Activated T-helper 2 cell treated with anti-CD3 and anti-CD28 coated beads, Interferon-gamma antibody, Interleukin-2, Interleukin-4, amounts not matched to agents 10 μg/mL and 5 μg/mL and 100 μg/mL, durations not matched to agents 14 hours and 24 hours and 36 hours (primary cell): ENCODE results near the gene FTSJ1. TPM values are rescaled to one million over a fixed set of nuclear protein-coding genes. Genes with fewer than 3 reads are reported as not detected.

Experiments used
- DNase-seq: peaks from one replicate; pipeline ENCODE4 v3.0.0; 2021; ENCODE audit warnings: low spot score
- H3K27ac Mint-ChIP-seq: one replicate; pipeline ENCODE4 v1.8.0; 2021; ENCODE audit warnings: mixed read lengths
- H3K27me3 Mint-ChIP-seq: one replicate; pipeline ENCODE4 v1.8.0; 2021; ENCODE audit warnings: low read depth, mixed read lengths
- H3K36me3 Mint-ChIP-seq: one replicate; pipeline ENCODE4 v1.8.0; 2021; ENCODE audit warnings: low read depth, mixed read lengths
- H3K4me1 Mint-ChIP-seq: one replicate; pipeline ENCODE4 v1.8.0; 2021; ENCODE audit warnings: low read depth, mixed read lengths
- H3K4me3 Mint-ChIP-seq: one replicate; pipeline ENCODE4 v1.8.0; 2021; ENCODE audit warnings: low read depth, mild to moderate bottlenecking, moderate library complexity, mixed read lengths
- H3K9me3 Mint-ChIP-seq: one replicate; pipeline ENCODE4 v1.8.0; 2021; ENCODE audit warnings: mixed read lengths
- intact Hi-C: fragments of 100-400 bp; cut with micrococcal nuclease; formaldehyde crosslinking; loops from one replicate; pipeline ENCODE4 v1.15.1; 2023
- total RNA-seq: library from RNA; stranded (reverse); gene quantifications from 2 replicates; pipeline ENCODE4 v1.2.3, GENCODE V29; 2022

Gene FTSJ1
- total RNA-seq, 1 donor from 2014 or later, result 89.8 TPM

- no peak for DNase-seq
- H3K27ac Mint-ChIP-seq, result no peak overlapping the region
- no peak overlapping the region for H3K4me3 Mint-ChIP-seq
These were observed 14.2 kb upstream of the FTSJ1 start for GRCh38 chrX:48461830-48462229.

GRCh38 chrX:48465336-48465933, 10.6 kb upstream of the FTSJ1 start:
- H3K27ac Mint-ChIP-seq, result peak overlapping the region; percentile 67
- H3K4me1 Mint-ChIP-seq, result peaks cover 32% of the 10 kb centered on the region
- intact Hi-C loops, result no loop called here
- no peak for DNase-seq
- H3K27me3 Mint-ChIP-seq, result no peaks in the 10 kb centered on the region
- peaks cover 64% of the 10 kb centered on the region for H3K36me3 Mint-ChIP-seq
- H3K4me3 Mint-ChIP-seq, result peak overlapping the region; percentile 43
- H3K9me3 Mint-ChIP-seq, result no peaks in the 10 kb centered on the region

More at GRCh38 chrX:48461830-48462229, 14.2 kb upstream of the FTSJ1 start:
- intact Hi-C loops, result no loop called here
- Mint-ChIP-seq H3K9me3 (no peaks in the 10 kb centered on the region), H3K27me3 (no peaks in the 10 kb centered on the region), H3K36me3 (peaks cover 69% of the 10 kb centered on the region), H3K4me1 (peaks cover 22% of the 10 kb centered on the region)

- H3K4me3 Mint-ChIP-seq, result peak overlapping the region; percentile 93
- H3K4me1 Mint-ChIP-seq, result peaks cover 32% of the 10 kb centered on the region
- no peak for DNase-seq
- intact Hi-C loops, result no loop called here
- peaks cover 54% of the 10 kb centered on the region for H3K36me3 Mint-ChIP-seq
- H3K27me3 Mint-ChIP-seq, result no peaks in the 10 kb centered on the region
- H3K9me3 Mint-ChIP-seq, result no peaks in the 10 kb centered on the region
- H3K27ac Mint-ChIP-seq, result peak overlapping the region; percentile 46
These were observed 9.3 kb upstream of the FTSJ1 start for GRCh38 chrX:48466696-48467095.

GRCh38 chrX:48467281-48467761, 8.7 kb upstream of the FTSJ1 start:
- Mint-ChIP-seq H3K27ac (peak overlapping the region; percentile 46), H3K9me3 (no peaks in the 10 kb centered on the region), H3K4me3 (peak overlapping the region; percentile 93), H3K36me3 (peaks cover 50% of the 10 kb centered on the region), H3K27me3 (no peaks in the 10 kb centered on the region), H3K4me1 (peaks cover 32% of the 10 kb centered on the region)
- no peak for DNase-seq
- intact Hi-C loops, result no loop called here

GRCh38 chrX:48468247-48468671, 7.7 kb upstream of the FTSJ1 start:
- no peak for DNase-seq
- Mint-ChIP-seq H3K36me3 (peaks cover 43% of the 10 kb centered on the region), H3K27ac (peak overlapping the region; percentile 93), H3K4me3 (peak overlapping the region; percentile 93), H3K4me1 (peaks cover 29% of the 10 kb centered on the region), H3K27me3 (no peaks in the 10 kb centered on the region), H3K9me3 (no peaks in the 10 kb centered on the region)
- intact Hi-C loops, result no loop called here

GRCh38 chrX:48468693-48469691, 7.0 kb upstream of the FTSJ1 start:
- Mint-ChIP-seq H3K4me3 (peak overlapping the region; percentile 93), H3K9me3 (no peaks in the 10 kb centered on the region), H3K27me3 (no peaks in the 10 kb centered on the region), H3K4me1 (peaks cover 28% of the 10 kb centered on the region), H3K27ac (peak overlapping the region; percentile 93), H3K36me3 (peaks cover 41% of the 10 kb centered on the region)
- intact Hi-C loops, result no loop called here
- DNase-seq, result peak; percentile 19

- H3K9me3 Mint-ChIP-seq, result no peaks in the 10 kb centered on the region
- peaks cover 31% of the 10 kb centered on the region for H3K36me3 Mint-ChIP-seq
- H3K27ac Mint-ChIP-seq, result peak within 1 kb of the TSS; percentile 93
- peak within 1 kb of the TSS; percentile 93 for H3K4me3 Mint-ChIP-seq
- DNase-seq, result no peak
- H3K27me3 Mint-ChIP-seq, result no peaks in the 10 kb centered on the region
- intact Hi-C loops, result no loop called here
- H3K4me1 Mint-ChIP-seq, result peaks cover 25% of the 10 kb centered on the region
These were observed 5.7 kb upstream of the FTSJ1 start, which contains the start of gene SLC38A5 for GRCh38 chrX:48470110-48470832. TSS of gene SLC38A5 (minus strand) at chrX:48470260. CDS start at chrX:48467924, 2,336 bp downstream.

GRCh38 chrX:48470833-48471118, 5.2 kb upstream of the FTSJ1 start:
- Mint-ChIP-seq H3K4me3 (no peak overlapping the region), H3K27me3 (no peaks in the 10 kb centered on the region), H3K36me3 (peaks cover 26% of the 10 kb centered on the region), H3K9me3 (no peaks in the 10 kb centered on the region), H3K27ac (no peak overlapping the region), H3K4me1 (peaks cover 22% of the 10 kb centered on the region)
- intact Hi-C loops, result no loop called here
- DNase-seq, result no peak

- DNase-seq, result no peak
- no peak overlapping the region for H3K27ac Mint-ChIP-seq
- peaks cover 21% of the 10 kb centered on the region for H3K36me3 Mint-ChIP-seq
- no peaks in the 10 kb centered on the region for H3K9me3 Mint-ChIP-seq
- H3K27me3 Mint-ChIP-seq, result no peaks in the 10 kb centered on the region
- intact Hi-C loops, result no loop called here
- peaks cover 22% of the 10 kb centered on the region for H3K4me1 Mint-ChIP-seq
- no peak overlapping the region for H3K4me3 Mint-ChIP-seq
These were observed 4.5 kb upstream of the FTSJ1 start for GRCh38 chrX:48471504-48471903.

- Mint-ChIP-seq H3K4me3 (no peak overlapping the region), H3K9me3 (no peaks in the 10 kb centered on the region), H3K4me1 (peaks cover 21% of the 10 kb centered on the region), H3K27ac (no peak overlapping the region), H3K27me3 (no peaks in the 10 kb centered on the region), H3K36me3 (peaks cover 21% of the 10 kb centered on the region)
- no peak for DNase-seq
- intact Hi-C loops, result no loop called here
These were observed 3.8 kb upstream of the FTSJ1 start for GRCh38 chrX:48472225-48472624.

- peaks cover 27% of the 10 kb centered on the region for H3K4me1 Mint-ChIP-seq
- H3K27me3 Mint-ChIP-seq, result no peaks in the 10 kb centered on the region
- H3K27ac Mint-ChIP-seq, result no peak overlapping the region
- no peak overlapping the region for H3K4me3 Mint-ChIP-seq
- no peaks in the 10 kb centered on the region for H3K9me3 Mint-ChIP-seq
- no peak for DNase-seq
- peaks cover 23% of the 10 kb centered on the region for H3K36me3 Mint-ChIP-seq
- intact Hi-C loops, result no loop called here
These were observed 2.9 kb upstream of the FTSJ1 start for GRCh38 chrX:48472851-48473703.

- no peak for DNase-seq
- intact Hi-C loops, result no loop called here
- Mint-ChIP-seq H3K27me3 (no peaks in the 10 kb centered on the region), H3K36me3 (peaks cover 23% of the 10 kb centered on the region), H3K4me1 (peaks cover 28% of the 10 kb centered on the region), H3K27ac (no peak overlapping the region), H3K9me3 (no peaks in the 10 kb centered on the region), H3K4me3 (no peak overlapping the region)
These were observed 2.4 kb upstream of the FTSJ1 start for GRCh38 chrX:48473704-48473990.
